B cell (primary cell): ENCODE data around the gene MYL11. TPM values are rescaled to one million over a fixed set of nuclear protein-coding genes. Genes with fewer than 3 reads are reported as not detected.

Source experiments
- ATAC-seq: fragments of 200-7000 bp; cut with Tn5 transposase; one replicate; pipeline ENCODE4 v1.10.0; 2021; ENCODE audit warnings: low read depth, mild to moderate bottlenecking, moderate number of reproducible peaks, moderate library complexity
- CTCF ChIA-PET: fragments of 350-600 bp; sonication (Branson Sonifier 250); formaldehyde crosslinking; loops from one replicate; lab custom pipeline; 2021; ENCODE audit warnings: antibody characterized with exemption, inconsistent platforms; lab: Charles Lee
- POLR2A ChIA-PET: fragments of 350-600 bp; sonication (Branson Sonifier 250); formaldehyde crosslinking; loops from one replicate; lab custom pipeline; 2021; ENCODE audit warnings: antibody characterized with exemption; lab: Charles Lee
- DNase-seq: peaks from one replicate; pipeline ENCODE4 v3.0.0; 2013
- H2AFZ ChIP-seq: 2 replicates; pipeline ENCODE4 v1.6.1; 2012; ENCODE audit warnings: mild to moderate bottlenecking, low read depth, low read length; ENCODE audit not compliant: insufficient read depth, poor library complexity, severe bottlenecking
- H3K27ac ChIP-seq, 2 donors: 1 replicate in 1 of 2; 2 replicates in 1 of 2; pipeline ENCODE4 v1.5.1; 2012 to 2013; ENCODE audit warnings: low read length in 2 of 2, mild to moderate bottlenecking in 2 of 2, moderate library complexity in 1 of 2
- H3K27me3 ChIP-seq, 4 experiments: fragments of 200-600 bp in 1 of 4; sonication (generic) in 1 of 4; replicated peaks in 1 of 4; 1 replicate in 2 of 4; 2 replicates in 2 of 4; pipeline versions ENCODE4 v1.6.1 to v1.7.0; 2013 to 2016; ENCODE audit warnings: low read length in 3 of 4, mild to moderate bottlenecking in 2 of 4, mixed read lengths in 1 of 4, moderate library complexity in 1 of 4; ENCODE audit not compliant: insufficient read depth in 4 of 4, control insufficient read depth in 3 of 4; ENCODE audit errors: control extremely low read depth in 1 of 4
- H3K36me3 ChIP-seq, 2 experiments: replicated peaks in 1 of 2; 1 replicate in 1 of 2; 2 replicates in 1 of 2; pipeline versions ENCODE4 v1.6.1 to v1.7.1; 2013; ENCODE audit warnings: low read length in 1 of 2; ENCODE audit not compliant: insufficient read depth in 2 of 2, control insufficient read depth in 1 of 2; ENCODE audit errors: control extremely low read depth in 1 of 2, extremely low read depth in 1 of 2
- H3K4me1 ChIP-seq, 2 donors: fragments of 200-600 bp in 1 of 2; sonication (generic) in 1 of 2; 1 replicate in 1 of 2; 2 replicates in 1 of 2; pipeline versions ENCODE4 v1.5.1 to v1.6.1; 2013 to 2017; ENCODE audit warnings: low read length in 2 of 2; ENCODE audit not compliant: control insufficient read depth in 2 of 2, insufficient read depth in 2 of 2
- H3K4me2 ChIP-seq: replicated peaks from 2 replicates; pipeline ENCODE3; 2012; ENCODE audit warnings: mild to moderate bottlenecking, low read depth, low read length; ENCODE audit not compliant: poor library complexity, severe bottlenecking
- H3K4me3 ChIP-seq, 5 experiments: fragments of 200-600 bp in 1 of 5; sonication (generic) in 1 of 5; 1 replicate in 3 of 5; 2 replicates in 2 of 5; pipeline versions ENCODE4 v1.5.1 to v1.7.0; 2011 to 2016; ENCODE audit warnings: low read length in 4 of 5, mild to moderate bottlenecking in 4 of 5, low read depth in 2 of 5, control low read depth in 1 of 5, moderate library complexity in 1 of 5; ENCODE audit not compliant: insufficient read depth in 1 of 5; ENCODE audit errors: control extremely low read depth in 1 of 5, extremely low read depth in 1 of 5
- H3K79me2 ChIP-seq: fragments of 200-600 bp; sonication (generic); one replicate; pipeline ENCODE4 v1.6.0; 2016; ENCODE audit warnings: low read length; ENCODE audit not compliant: control insufficient read depth, insufficient read depth
- H3K9ac ChIP-seq: fragments of 200-600 bp; sonication (generic); 2 replicates; pipeline ENCODE4 v1.6.1; 2017; ENCODE audit warnings: mild to moderate bottlenecking, low read length, moderate library complexity
- H3K9me3 ChIP-seq, 3 donors: one replicate each; pipeline versions ENCODE4 v1.6.1 to v1.7.1; 2013; ENCODE audit warnings: low read length in 2 of 3; ENCODE audit not compliant: control insufficient read depth in 2 of 3, insufficient read depth in 1 of 3; ENCODE audit errors: control extremely low read depth in 1 of 3
- H4K20me1 ChIP-seq: 2 replicates; pipeline ENCODE4 v1.6.0; 2012; ENCODE audit warnings: mild to moderate bottlenecking, low read length; ENCODE audit not compliant: insufficient read depth, control insufficient read depth, poor library complexity, severe bottlenecking
- H3K27ac Mint-ChIP-seq: one replicate; pipeline ENCODE4 v1.8.0; 2021; ENCODE audit warnings: mixed read lengths
- H3K27me3 Mint-ChIP-seq: one replicate; pipeline ENCODE4 v1.8.0; 2021; ENCODE audit warnings: mixed read lengths
- H3K4me1 Mint-ChIP-seq: one replicate; pipeline ENCODE4 v1.8.0; 2021; ENCODE audit warnings: mixed read lengths
- H3K4me3 Mint-ChIP-seq: one replicate; pipeline ENCODE4 v1.8.0; 2021; ENCODE audit warnings: mixed read lengths
- H3K9me3 Mint-ChIP-seq: one replicate; pipeline ENCODE4 v1.8.0; 2022; ENCODE audit warnings: mixed read lengths; ENCODE audit not compliant: insufficient read depth
- EZH2 ChIP-seq: IDR thresholded peaks from 2 replicates; pipeline ENCODE4 v1.6.1; 2012; ENCODE audit warnings: borderline replicate concordance, low read depth, mild to moderate bottlenecking, moderate library complexity, low read length; ENCODE audit not compliant: insufficient read depth, poor library complexity, severe bottlenecking
- WGBS: methylation state at CpG from one replicate; pipeline ENCODE4 v1.1.5; 2013; ENCODE audit warnings: missing lambda C conversion rate; ENCODE audit not compliant: insufficient coverage; 5-methylcytosine and 5-hydroxymethylcytosine counted together
- intact Hi-C: fragments of 100-400 bp; cut with micrococcal nuclease; formaldehyde crosslinking; loops from one replicate; pipeline ENCODE4 v1.10.0; 2022
- polyA plus RNA-seq: library from polyadenylated mRNA; depleted of rRNA; stranded (reverse); fragments of >200 nt; gene quantifications from 2 replicates; pipeline ENCODE4 v1.2.3, GENCODE V29; 2012
- total RNA-seq, 2 donors: library from RNA; stranded (reverse); fragments of 120-200 nt in 1 of 2; gene quantifications; 1 replicate in 1 of 2; 2 replicates in 1 of 2; pipeline versions ENCODE4 v1.2.3 to v1.2.4, GENCODE V29; 2013 to 2022
- TF ChIP-seq, protein P1 (sequence below): fragments of 200-600 bp; IDR thresholded peaks from one replicate; pipeline ENCODE4 v1.8.0; 2022; ENCODE audit warnings: antibody characterized with exemption, mild to moderate bottlenecking

The MYL11 gene
- total and polyA plus RNA-seq, 2 donors (not counting 1 experiment from before 2014, with no cell fraction given), result 3.6 TPM; not detected in 1

DNA sequence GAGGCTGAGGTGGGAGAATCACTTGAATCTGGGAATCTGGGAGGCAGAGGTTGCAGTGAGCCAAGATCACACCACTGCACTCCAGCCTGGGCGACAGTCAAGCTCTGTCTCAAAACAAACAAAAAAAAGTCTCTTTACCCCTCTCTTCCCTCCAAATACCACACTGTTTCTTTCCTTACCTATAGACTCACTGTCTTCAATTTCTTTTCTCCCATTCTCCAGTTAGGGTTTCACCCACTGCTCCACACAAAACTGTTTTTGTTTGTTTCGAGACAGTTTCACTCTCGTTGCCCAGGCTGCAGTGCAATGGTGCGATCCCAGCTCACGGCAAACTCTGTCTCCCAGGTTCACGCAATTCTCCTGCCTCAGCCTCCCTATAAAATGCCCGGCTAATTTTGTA, 13.4 kb upstream of the MYL11 start:
- 92% methylated on average over 3 of the region's 7 CpGs for WGBS
- POLR2A ChIA-PET, result no interaction called here
- ATAC-seq (no peak), DNase-seq (no peak)
- Mint-ChIP-seq H3K4me1 (peaks cover 4% of the 10 kb centered on the region), H3K4me3 (no peak overlapping the region), H3K27ac (no peak overlapping the region), H3K9me3 (no peaks in the 10 kb centered on the region), H3K27me3 (no peaks in the 10 kb centered on the region)
- H3K9ac ChIP-seq, result no peak overlapping the region
- intact Hi-C loops, result no loop called here
- no peak overlapping the region for H3K27ac ChIP-seq
- peaks cover under 1 to 3% of the 10 kb centered on the region in 2 donors for H3K4me1 ChIP-seq
- no peaks in the 10 kb centered on the region for H3K9me3 ChIP-seq
- H4K20me1 ChIP-seq, result peaks cover 17% of the 10 kb centered on the region
- no peak for TF ChIP-seq EZH2
- TF ChIP-seq, protein P1, sequence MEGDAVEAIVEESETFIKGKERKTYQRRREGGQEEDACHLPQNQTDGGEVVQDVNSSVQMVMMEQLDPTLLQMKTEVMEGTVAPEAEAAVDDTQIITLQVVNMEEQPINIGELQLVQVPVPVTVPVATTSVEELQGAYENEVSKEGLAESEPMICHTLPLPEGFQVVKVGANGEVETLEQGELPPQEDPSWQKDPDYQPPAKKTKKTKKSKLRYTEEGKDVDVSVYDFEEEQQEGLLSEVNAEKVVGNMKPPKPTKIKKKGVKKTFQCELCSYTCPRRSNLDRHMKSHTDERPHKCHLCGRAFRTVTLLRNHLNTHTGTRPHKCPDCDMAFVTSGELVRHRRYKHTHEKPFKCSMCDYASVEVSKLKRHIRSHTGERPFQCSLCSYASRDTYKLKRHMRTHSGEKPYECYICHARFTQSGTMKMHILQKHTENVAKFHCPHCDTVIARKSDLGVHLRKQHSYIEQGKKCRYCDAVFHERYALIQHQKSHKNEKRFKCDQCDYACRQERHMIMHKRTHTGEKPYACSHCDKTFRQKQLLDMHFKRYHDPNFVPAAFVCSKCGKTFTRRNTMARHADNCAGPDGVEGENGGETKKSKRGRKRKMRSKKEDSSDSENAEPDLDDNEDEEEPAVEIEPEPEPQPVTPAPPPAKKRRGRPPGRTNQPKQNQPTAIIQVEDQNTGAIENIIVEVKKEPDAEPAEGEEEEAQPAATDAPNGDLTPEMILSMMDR, result no peak
- no peak overlapping the region for H2AFZ ChIP-seq
- H3K4me2 ChIP-seq, result no peak overlapping the region
- CTCF ChIA-PET, result interaction anchor here (0.7 kb wide), 1 partner anchor 23 kb away, joined by 3 read pairs; no protein-coding TSS in a partner anchor
- peaks cover 45% of the 10 kb centered on the region for H3K79me2 ChIP-seq
- H3K4me3 ChIP-seq, result no peak overlapping the region
- H3K27me3 ChIP-seq, result no peaks in the 10 kb centered on the region
- H3K36me3 ChIP-seq, result peaks cover 0 to 56% of the 10 kb centered on the region in 2 experiments

DNA sequence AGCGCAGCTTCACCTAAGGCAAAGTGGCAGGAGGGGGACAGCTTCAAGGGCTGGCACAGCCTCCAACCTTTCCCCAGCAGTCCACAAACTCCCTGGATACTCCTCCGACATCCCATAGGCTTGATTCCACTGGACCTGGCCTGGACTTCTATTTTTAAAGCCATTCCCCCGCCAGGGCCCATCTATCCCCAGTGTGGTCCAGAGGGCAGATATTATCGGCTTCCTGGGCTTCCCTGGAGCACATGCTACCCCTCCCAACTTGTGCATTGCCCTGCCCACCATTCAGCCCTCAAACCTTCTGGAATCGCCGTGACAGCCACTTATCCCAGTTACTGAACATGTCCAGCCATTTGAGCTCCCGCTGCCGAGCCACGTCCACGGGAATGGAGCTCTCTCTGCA, 9.4 kb upstream of the MYL11 start:
- H2AFZ ChIP-seq, result no peak overlapping the region
- H4K20me1 ChIP-seq, result peaks cover 50% of the 10 kb centered on the region
- H3K4me3 Mint-ChIP-seq, result no peak overlapping the region
- ChIA-PET POLR2A (no interaction called here), CTCF (no interaction called here)
- no peak overlapping the region for H3K4me3 ChIP-seq
- H3K9ac ChIP-seq, result no peak overlapping the region
- no peak overlapping the region for H3K4me2 ChIP-seq
- no peak overlapping the region for H3K27ac Mint-ChIP-seq
- peaks cover 19 to 26% of the 10 kb centered on the region in 2 donors for H3K4me1 ChIP-seq
- DNase-seq, result no peak
- no peak for TF ChIP-seq EZH2
- TF ChIP-seq, protein P1, result no peak
- WGBS, result 98% methylated on average over 9 of the region's 10 CpGs
- H3K79me2 ChIP-seq, result peaks cover 73% of the 10 kb centered on the region
- no peak for ATAC-seq
- H3K36me3 ChIP-seq, result peaks cover 0 to 36% of the 10 kb centered on the region in 2 experiments
- no peak overlapping the region for H3K27ac ChIP-seq
- no peaks in the 10 kb centered on the region for H3K27me3 Mint-ChIP-seq
- intact Hi-C loops, result no loop called here
- H3K4me1 Mint-ChIP-seq, result peaks cover 30% of the 10 kb centered on the region
- no peaks in the 10 kb centered on the region for H3K9me3 Mint-ChIP-seq
- no peaks in the 10 kb centered on the region for H3K9me3 ChIP-seq
- H3K27me3 ChIP-seq, result no peaks in the 10 kb centered on the region
